Activated naive CD4-positive, alpha-beta T cell treated with anti-CD3 and anti-CD28 coated beads, Interleukin-2, amount 50 U/mL, for 24 hours (primary cell): Measurements from ENCODE around the gene PPP2R1B.

ENCODE experiments used
- H3K27ac Mint-ChIP-seq: one replicate; pipeline ENCODE4 v1.8.0; 2021; ENCODE audit warnings: mild to moderate bottlenecking, mixed read lengths
- H3K27me3 Mint-ChIP-seq: one replicate; pipeline ENCODE4 v1.8.0; 2021; ENCODE audit warnings: mixed read lengths
- H3K36me3 Mint-ChIP-seq: one replicate; pipeline ENCODE4 v1.8.0; 2021; ENCODE audit warnings: mixed read lengths
- H3K4me1 Mint-ChIP-seq: one replicate; pipeline ENCODE4 v1.8.0; 2021; ENCODE audit warnings: mixed read lengths
- H3K4me3 Mint-ChIP-seq: one replicate; pipeline ENCODE4 v1.8.0; 2021; ENCODE audit warnings: mild to moderate bottlenecking, mixed read lengths
- H3K9me3 Mint-ChIP-seq: one replicate; pipeline ENCODE4 v1.8.0; 2021; ENCODE audit warnings: mixed read lengths

Gene PPP2R1B

GRCh38 chr11:111770581-111771134 lies 4.5 kb upstream of the PPP2R1B start:
- Mint-ChIP-seq H3K4me3 (no peak overlapping the region), H3K27ac (no peak overlapping the region), H3K36me3 (peaks cover 2% of the 10 kb centered on the region), H3K27me3 (no peaks in the 10 kb centered on the region), H3K4me1 (peaks cover 9% of the 10 kb centered on the region), H3K9me3 (no peaks in the 10 kb centered on the region)

DNA sequence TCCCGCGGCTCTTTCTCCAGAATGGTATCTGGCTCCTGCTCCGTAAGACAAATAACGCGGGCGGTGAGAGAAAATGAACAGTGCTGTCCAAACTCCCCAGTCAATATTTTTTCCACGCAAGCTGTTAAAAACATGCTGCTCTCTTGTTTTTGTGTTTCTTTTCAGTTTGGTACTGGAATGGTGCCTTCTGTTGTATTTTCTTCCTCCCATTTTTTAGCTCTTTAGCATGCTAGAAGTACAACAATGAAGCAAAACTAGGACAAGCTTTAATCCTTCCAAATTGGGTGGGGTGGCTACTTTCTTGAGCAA lies 599 bp upstream of the PPP2R1B start:
- Mint-ChIP-seq H3K9me3 (no peaks in the 10 kb centered on the region), H3K36me3 (peaks cover 11% of the 10 kb centered on the region), H3K27me3 (no peaks in the 10 kb centered on the region), H3K4me3 (peak overlapping the region; percentile 95), H3K27ac (peak overlapping the region; percentile 96), H3K4me1 (peaks cover 41% of the 10 kb centered on the region)

- Mint-ChIP-seq H3K27ac (peak overlapping the region; percentile 97), H3K4me1 (peaks cover 45% of the 10 kb centered on the region), H3K27me3 (no peaks in the 10 kb centered on the region), H3K9me3 (no peaks in the 10 kb centered on the region), H3K4me3 (peak overlapping the region; percentile 95), H3K36me3 (peaks cover 13% of the 10 kb centered on the region)
Measured at GRCh38 chr11:111765320-111765983, 737 bp downstream of the PPP2R1B start.

GRCh38 chr11:111764621-111765020 lies 1.6 kb downstream of the PPP2R1B start:
- Mint-ChIP-seq H3K9me3 (no peaks in the 10 kb centered on the region), H3K27ac (peak overlapping the region; percentile 97), H3K4me1 (peaks cover 45% of the 10 kb centered on the region), H3K27me3 (no peaks in the 10 kb centered on the region), H3K36me3 (peaks cover 13% of the 10 kb centered on the region), H3K4me3 (peak overlapping the region; percentile 95)

DNA sequence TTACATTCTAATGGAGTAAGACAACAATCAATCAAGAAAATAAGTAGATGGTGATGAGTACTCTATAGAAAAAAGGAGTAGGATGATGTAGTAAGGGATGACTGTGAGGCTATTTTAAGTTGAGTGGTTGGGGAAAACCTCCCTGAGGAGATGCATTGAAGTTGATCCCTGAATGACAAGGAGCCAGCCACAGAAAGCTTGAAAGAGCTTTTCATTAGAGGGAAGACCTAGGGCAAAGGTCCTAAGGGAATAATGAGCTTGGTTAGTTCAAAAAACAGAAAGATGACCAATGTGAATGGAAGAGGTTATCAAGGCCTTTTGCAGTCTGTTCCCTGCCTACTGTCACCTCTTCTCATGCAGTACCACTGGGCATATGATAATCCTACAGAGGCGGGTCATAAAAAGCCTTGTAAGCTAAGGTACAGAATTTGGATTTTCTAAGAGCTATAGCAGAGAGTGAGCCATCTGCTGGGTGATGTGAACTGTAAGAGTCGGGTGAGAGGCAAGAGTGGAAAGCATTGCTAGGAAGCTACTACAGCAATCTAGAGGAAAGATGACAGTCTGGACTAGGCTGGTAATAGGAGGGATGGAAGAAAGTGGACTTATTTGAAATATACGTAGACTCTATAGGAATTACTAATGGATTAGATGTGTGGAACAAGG lies 3.1 kb downstream of the PPP2R1B start:
- H3K4me3 Mint-ChIP-seq = no peak overlapping the region

DNA sequence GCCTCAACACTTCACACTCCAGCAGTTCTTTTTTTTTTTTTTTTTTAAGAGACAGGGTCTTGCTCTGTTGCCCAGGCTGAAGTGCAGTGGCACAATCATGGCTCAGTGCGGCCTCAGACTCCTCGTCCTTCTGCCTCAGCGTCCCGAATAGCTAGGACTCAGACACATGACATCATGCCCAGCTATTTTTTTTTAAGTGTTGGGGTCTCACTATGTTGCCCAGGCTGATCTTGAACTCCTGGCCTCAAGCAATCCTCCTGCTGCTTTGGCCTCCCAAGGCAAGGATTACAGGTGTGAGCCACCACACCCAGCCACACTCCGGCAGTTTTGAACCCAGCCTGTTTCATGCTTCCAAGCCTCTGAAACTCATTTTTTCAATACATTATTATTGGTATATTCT lies 3.7 kb downstream of the PPP2R1B start:
- Mint-ChIP-seq H3K4me3 (no peak overlapping the region), H3K4me1 (peaks cover 48% of the 10 kb centered on the region)

More for the DNA sequence above, 3.1 kb downstream of the PPP2R1B start:
- Mint-ChIP-seq H3K4me1 (peaks cover 45% of the 10 kb centered on the region), H3K27ac (peak overlapping the region; percentile 10), H3K36me3 (peaks cover 15% of the 10 kb centered on the region), H3K27me3 (no peaks in the 10 kb centered on the region), H3K9me3 (no peaks in the 10 kb centered on the region)

DNA sequence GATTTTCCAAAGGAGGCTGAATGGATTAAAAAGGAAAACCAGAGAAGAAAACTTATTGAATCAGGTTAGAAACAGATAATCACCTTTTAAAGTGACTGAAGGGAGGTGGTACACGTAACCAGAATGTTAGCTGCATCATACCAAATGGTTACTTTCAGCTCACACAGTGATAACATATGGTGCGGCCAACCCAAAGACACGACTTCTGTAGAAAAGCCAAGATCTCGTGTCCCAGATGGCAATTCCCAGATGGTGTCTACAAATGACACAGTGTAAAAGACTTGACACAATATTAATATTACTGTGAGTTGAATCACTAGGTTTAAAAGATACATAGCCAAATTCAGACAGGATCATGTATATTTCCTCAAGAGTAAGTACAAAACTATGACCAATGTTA lies 5.2 kb downstream of the PPP2R1B start:
- no peaks in the 10 kb centered on the region for H3K9me3 Mint-ChIP-seq
- H3K4me1 Mint-ChIP-seq = peaks cover 42% of the 10 kb centered on the region
- H3K27me3 Mint-ChIP-seq = no peaks in the 10 kb centered on the region
- no peak overlapping the region for H3K27ac Mint-ChIP-seq
- H3K36me3 Mint-ChIP-seq = peaks cover 20% of the 10 kb centered on the region
- H3K4me3 Mint-ChIP-seq = no peak overlapping the region

More for the DNA sequence above, 3.7 kb downstream of the PPP2R1B start:
- Mint-ChIP-seq H3K27me3 (no peaks in the 10 kb centered on the region), H3K27ac (no peak overlapping the region), H3K36me3 (peaks cover 18% of the 10 kb centered on the region), H3K9me3 (no peaks in the 10 kb centered on the region)

DNA sequence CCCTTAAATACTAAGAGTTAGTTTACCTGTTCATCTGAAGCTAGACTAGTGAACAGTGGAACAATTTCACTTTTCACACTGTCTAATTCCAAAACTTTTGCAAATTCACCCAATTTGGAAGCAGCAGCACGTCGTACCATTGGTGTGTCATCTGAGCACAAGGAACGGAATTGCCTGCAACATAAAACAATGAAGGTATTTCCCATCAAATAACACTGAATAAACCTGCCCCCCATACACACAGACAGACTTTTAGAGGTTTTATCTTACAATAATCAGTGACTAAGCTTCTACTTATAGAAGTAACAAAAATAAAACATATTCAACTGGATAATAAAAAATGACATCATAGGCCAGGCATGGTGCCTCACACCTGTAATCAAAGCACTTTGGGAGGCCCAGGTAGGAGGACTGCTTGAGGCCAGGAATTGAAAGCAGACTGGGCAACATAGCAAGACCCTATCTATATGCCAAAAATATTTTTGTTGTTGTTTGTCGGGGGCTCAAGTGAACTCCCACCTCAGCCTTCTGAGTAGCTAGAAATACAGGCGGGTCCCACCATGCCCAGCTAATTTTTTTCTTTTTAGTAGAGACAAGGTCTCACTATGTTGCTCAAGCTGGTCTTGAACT lies 6.3 kb downstream of the PPP2R1B start:
- Mint-ChIP-seq H3K9me3 (no peaks in the 10 kb centered on the region), H3K4me1 (peaks cover 37% of the 10 kb centered on the region), H3K4me3 (no peak overlapping the region), H3K36me3 (peaks cover 20% of the 10 kb centered on the region), H3K27me3 (no peaks in the 10 kb centered on the region), H3K27ac (no peak overlapping the region)

DNA sequence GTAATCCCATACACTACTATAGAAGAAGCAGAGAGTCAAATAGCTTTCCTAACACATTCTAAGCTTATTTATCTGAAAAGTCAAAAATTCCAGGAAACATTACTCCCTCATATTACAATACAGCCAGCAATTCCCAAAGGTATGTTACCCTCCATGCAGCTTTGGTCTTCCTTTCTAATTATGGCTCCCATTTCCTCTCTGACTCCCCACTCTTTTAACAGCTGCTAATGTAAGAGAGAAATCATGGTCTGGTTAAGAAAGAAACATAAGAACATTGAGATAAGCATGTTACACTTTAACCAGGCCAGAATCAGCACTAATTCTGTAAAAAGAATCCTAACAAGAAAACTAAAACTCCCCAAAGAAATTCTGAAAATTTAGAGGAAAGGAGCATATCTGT lies 6.8 kb downstream of the PPP2R1B start:
- Mint-ChIP-seq H3K4me1 (peaks cover 31% of the 10 kb centered on the region), H3K27ac (no peak overlapping the region), H3K4me3 (no peak overlapping the region), H3K27me3 (no peaks in the 10 kb centered on the region), H3K9me3 (no peaks in the 10 kb centered on the region), H3K36me3 (peaks cover 20% of the 10 kb centered on the region)

DNA sequence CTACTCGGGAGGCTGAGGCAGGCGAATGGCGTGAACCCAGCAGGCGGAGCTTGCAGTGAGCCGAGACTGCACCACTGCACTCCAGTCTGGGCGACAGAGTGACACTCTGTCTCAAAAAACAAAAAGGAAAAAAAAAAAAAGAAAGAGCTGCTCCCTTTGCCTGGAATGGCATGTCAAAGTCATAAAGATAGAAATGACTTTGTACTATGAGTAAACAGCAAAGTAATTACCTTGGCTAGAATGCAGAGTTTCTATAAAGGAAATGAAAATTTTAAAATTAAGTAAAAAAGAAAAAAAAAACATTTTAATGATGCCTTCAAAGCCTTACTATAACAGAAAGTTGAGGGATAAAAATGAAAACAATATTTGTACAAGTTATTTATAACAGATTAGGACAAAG lies 10.1 kb downstream of the PPP2R1B start:
- H3K4me3 Mint-ChIP-seq = no peak overlapping the region
- peaks cover 17% of the 10 kb centered on the region for H3K36me3 Mint-ChIP-seq
- H3K27ac Mint-ChIP-seq = no peak overlapping the region
- H3K27me3 Mint-ChIP-seq = no peaks in the 10 kb centered on the region
- peaks cover 6% of the 10 kb centered on the region for H3K4me1 Mint-ChIP-seq
- no peaks in the 10 kb centered on the region for H3K9me3 Mint-ChIP-seq

GRCh38 chr11:111749646-111750045 lies 16.5 kb downstream of the PPP2R1B start:
- H3K36me3 Mint-ChIP-seq = peaks cover 37% of the 10 kb centered on the region
- no peaks in the 10 kb centered on the region for H3K4me1 Mint-ChIP-seq
- H3K27me3 Mint-ChIP-seq = no peaks in the 10 kb centered on the region
- H3K9me3 Mint-ChIP-seq = no peaks in the 10 kb centered on the region
- H3K27ac Mint-ChIP-seq = no peak overlapping the region
- no peak overlapping the region for H3K4me3 Mint-ChIP-seq

DNA sequence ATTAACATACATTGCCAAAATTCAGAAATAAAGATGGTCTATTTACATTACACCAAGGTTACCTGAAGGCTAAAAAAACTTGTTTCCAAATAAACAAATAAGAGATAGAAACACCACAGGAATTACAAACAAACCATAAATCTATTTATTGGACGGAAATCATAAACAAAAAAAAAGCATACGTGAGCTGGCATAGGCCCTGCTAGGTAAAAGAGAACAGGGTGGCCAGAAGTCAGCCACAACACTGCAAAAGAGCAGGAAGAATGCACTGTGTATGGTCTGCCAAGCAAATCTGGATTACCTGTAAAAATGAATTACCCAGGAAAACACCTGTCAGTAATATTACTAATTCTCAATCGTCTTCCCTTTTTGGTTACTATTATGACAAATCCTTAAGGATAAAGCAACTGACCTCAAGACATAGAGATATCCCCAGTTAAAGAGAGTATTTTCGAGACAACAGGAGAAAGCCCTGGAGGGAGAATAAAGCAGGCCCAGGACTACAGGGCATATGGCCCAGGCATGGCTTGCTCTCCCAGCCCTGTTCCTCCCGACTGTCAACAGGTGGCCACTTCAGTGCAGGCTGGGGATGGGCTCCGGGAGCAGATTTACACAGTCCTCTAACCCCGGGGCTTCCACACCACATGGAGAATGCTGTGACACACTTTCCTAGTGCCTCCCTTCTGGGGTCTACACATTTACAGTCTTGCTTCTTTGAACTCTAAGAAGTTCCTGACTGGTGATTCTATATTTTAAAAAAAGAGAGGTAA lies 18.0 kb downstream of the PPP2R1B start:
- Mint-ChIP-seq H3K4me3 (no peak overlapping the region), H3K27me3 (no peaks in the 10 kb centered on the region), H3K36me3 (peaks cover 40% of the 10 kb centered on the region), H3K4me1 (peaks cover 3% of the 10 kb centered on the region), H3K27ac (no peak overlapping the region), H3K9me3 (no peaks in the 10 kb centered on the region)

GRCh38 chr11:111745719-111746504 lies 20.3 kb downstream of the PPP2R1B start:
- no peaks in the 10 kb centered on the region for H3K9me3 Mint-ChIP-seq
- H3K4me1 Mint-ChIP-seq = peaks cover 3% of the 10 kb centered on the region
- H3K4me3 Mint-ChIP-seq = no peak overlapping the region
- H3K27ac Mint-ChIP-seq = no peak overlapping the region
- peaks cover 40% of the 10 kb centered on the region for H3K36me3 Mint-ChIP-seq
- no peaks in the 10 kb centered on the region for H3K27me3 Mint-ChIP-seq

DNA sequence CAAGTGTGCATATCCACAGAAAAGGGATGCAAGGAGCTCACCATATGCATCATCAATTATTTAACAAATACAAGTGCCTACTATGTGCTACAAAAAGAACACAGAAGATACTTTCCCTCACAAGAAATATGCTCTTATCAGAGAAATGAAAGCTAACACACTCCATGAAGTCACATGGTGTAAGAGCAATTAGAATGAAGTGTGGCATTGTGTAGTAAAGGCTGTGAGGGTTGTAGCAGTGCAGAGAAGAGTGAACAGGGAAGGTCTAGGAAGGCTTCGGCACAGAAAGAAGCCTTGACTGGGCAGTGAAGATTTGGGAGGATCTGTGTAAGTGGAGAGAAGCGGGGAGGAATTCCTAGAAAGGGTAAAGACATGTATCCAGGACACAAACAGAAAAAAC lies 22.5 kb downstream of the PPP2R1B start:
- Mint-ChIP-seq H3K9me3 (no peaks in the 10 kb centered on the region), H3K4me3 (no peak overlapping the region), H3K4me1 (peaks cover 3% of the 10 kb centered on the region), H3K27me3 (no peaks in the 10 kb centered on the region), H3K36me3 (peaks cover 37% of the 10 kb centered on the region), H3K27ac (no peak overlapping the region)

DNA sequence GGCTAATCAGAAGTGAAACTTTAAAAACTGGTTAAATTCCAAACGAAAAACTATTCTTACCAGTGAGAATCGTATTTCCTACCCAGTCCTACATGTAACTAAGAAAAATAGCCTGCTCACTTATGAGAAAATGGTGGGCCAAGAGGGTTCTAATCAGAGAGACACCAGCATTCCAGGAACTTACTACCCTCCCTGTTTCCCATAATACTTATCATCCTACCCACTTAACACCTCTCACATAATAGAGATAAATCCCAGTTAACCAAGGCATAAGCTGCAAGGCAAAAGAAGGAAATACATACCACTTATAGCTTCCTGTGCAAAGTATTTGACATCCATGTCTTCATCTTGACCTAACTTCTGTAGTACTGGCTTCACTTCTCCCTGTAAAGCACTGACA lies 24.4 kb downstream of the PPP2R1B start:
- Mint-ChIP-seq H3K27me3 (no peaks in the 10 kb centered on the region), H3K9me3 (no peaks in the 10 kb centered on the region), H3K27ac (no peak overlapping the region), H3K4me1 (peaks cover 8% of the 10 kb centered on the region), H3K4me3 (no peak overlapping the region), H3K36me3 (peaks cover 27% of the 10 kb centered on the region)
